AG04449 (cell line): Measurements from ENCODE around the gene MRGPRE.
"Not testable (repeated sequence)": the region's sequence is repeated elsewhere in the genome, so short reads cannot be mapped to it uniquely, and the experiment has no call there.

Source experiments
- CTCF ChIA-PET: fragments of 350-600 bp; formaldehyde crosslinking; extraction: SDS; loops from one replicate; lab custom pipeline; 2021; ENCODE audit warnings: antibody characterized with exemption; lab: Yijun Ruan, JAX
- POLR2A ChIA-PET: fragments of 400-600, 350-600 bp; formaldehyde crosslinking; extraction: SDS; loops from one replicate; lab custom pipeline; 2020; ENCODE audit warnings: antibody characterized with exemption, inconsistent platforms; lab: Yijun Ruan, JAX
- DNase-seq: peaks from one replicate; pipeline ENCODE4 v3.0.0-alpha.2; 2010; ENCODE audit warnings: low read depth, low spot score
- H3K4me3 ChIP-seq: 2 replicates; pipeline ENCODE4 v1.5.1; 2011; ENCODE audit warnings: low read depth, mild to moderate bottlenecking, control low read depth, low read length
- CTCF ChIP-seq: IDR thresholded peaks from one replicate; pipeline ENCODE4 v1.5.1; 2011; ENCODE audit warnings: mild to moderate bottlenecking, moderate library complexity, low read length, control low read depth, inconsistent platforms; ENCODE audit not compliant: insufficient read depth; ENCODE audit errors: missing control alignments

MRGPRE gene

GRCh38 chr11:3231851-3232744, at the start of gene MRGPRE:
TSS of gene MRGPRE (minus strand) at chr11:3232417. CDS start at chr11:3228799, 3,618 bp downstream.
- ChIA-PET CTCF (no interaction called here), POLR2A (no interaction called here)
- no peak within 1 kb of the TSS for H3K4me3 ChIP-seq
- no peak for TF ChIP-seq CTCF
- no peak for DNase-seq

GRCh38 chr11:3281146-3281545, 48.9 kb upstream of the MRGPRE start:
- DNase-seq, H3K4me3 ChIP-seq, CTCF ChIA-PET, POLR2A ChIA-PET: not testable (repeated sequence)

- POLR2A ChIA-PET, H3K4me3 ChIP-seq, DNase-seq, CTCF ChIA-PET: not testable (repeated sequence)
Observed at GRCh38 chr11:3280662-3281061, 48.4 kb upstream of the MRGPRE start.

GRCh38 chr11:3278922-3279321, 46.7 kb upstream of the MRGPRE start:
- H3K4me3 ChIP-seq, CTCF ChIA-PET, POLR2A ChIA-PET, DNase-seq: not testable (repeated sequence)

- DNase-seq, H3K4me3 ChIP-seq, CTCF ChIA-PET, POLR2A ChIA-PET: not testable (repeated sequence)
Observed at GRCh38 chr11:3273629-3274028, 41.4 kb upstream of the MRGPRE start.

GRCh38 chr11:3262548-3262947, 30.3 kb upstream of the MRGPRE start:
- DNase-seq, POLR2A ChIA-PET, CTCF ChIA-PET, H3K4me3 ChIP-seq: not testable (repeated sequence)

- CTCF ChIA-PET, POLR2A ChIA-PET, H3K4me3 ChIP-seq, DNase-seq: not testable (repeated sequence)
Observed at GRCh38 chr11:3261831-3262230, 29.6 kb upstream of the MRGPRE start.

GRCh38 chr11:3257509-3257908, 25.3 kb upstream of the MRGPRE start:
- DNase-seq, POLR2A ChIA-PET, H3K4me3 ChIP-seq, CTCF ChIA-PET: not testable (repeated sequence)

- DNase-seq, CTCF ChIA-PET, H3K4me3 ChIP-seq, POLR2A ChIA-PET: not testable (repeated sequence)
Observed at GRCh38 chr11:3255241-3255640, 23.0 kb upstream of the MRGPRE start.

- CTCF ChIA-PET, H3K4me3 ChIP-seq, POLR2A ChIA-PET, DNase-seq: not testable (repeated sequence)
Observed at GRCh38 chr11:3254773-3255172, 22.6 kb upstream of the MRGPRE start.

- TF ChIP-seq CTCF = no peak
- ChIA-PET POLR2A (no interaction called here), CTCF (no interaction called here)
- no peak for DNase-seq
- H3K4me3 ChIP-seq = no peak overlapping the region
Observed at GRCh38 chr11:3245071-3245470, 12.9 kb upstream of the MRGPRE start.
